ENCODE measurements around the gene TRPM7. TPM values are rescaled to one million over a fixed set of nuclear protein-coding genes. Genes with fewer than 3 reads are reported as not detected.

TRPM7 gene
- total RNA-seq, 4 donors from 2014 or later, result 8.4 to 23.2 (median 12.7) TPM

DNA sequence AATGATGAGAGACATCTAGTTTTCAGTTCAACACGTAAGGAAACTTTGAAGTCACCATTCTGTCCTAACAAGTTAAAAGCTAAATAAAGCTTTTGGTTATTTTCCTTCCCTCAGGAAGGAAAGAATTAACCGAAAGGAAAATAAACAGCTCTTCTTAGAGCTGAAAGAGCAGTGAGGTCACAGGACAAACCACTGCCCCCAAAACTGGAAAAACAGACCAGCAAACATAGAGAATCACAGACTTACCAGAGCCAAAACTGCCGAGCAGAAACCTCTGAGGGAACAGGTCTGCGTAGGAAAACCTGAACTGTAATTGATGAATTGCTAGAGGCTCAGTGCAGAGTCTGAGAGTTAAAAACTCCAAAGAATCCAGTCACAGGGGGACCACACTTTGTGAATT lies 154.8 kb downstream of the TRPM7 start:
- Histone ChIP-seq H3K4me3 (no peak overlapping the region), H3K36me3 (no peaks in the 10 kb centered on the region), H3K9me3 (no peaks in the 10 kb centered on the region), H3K4me1 (no peaks in the 10 kb centered on the region), H3K27me3 (no peaks in the 10 kb centered on the region), H3K27ac (no peak overlapping the region)
- ATAC-seq (no peak), DNase-seq (no peak)
- TF ChIP-seq, protein P1, sequence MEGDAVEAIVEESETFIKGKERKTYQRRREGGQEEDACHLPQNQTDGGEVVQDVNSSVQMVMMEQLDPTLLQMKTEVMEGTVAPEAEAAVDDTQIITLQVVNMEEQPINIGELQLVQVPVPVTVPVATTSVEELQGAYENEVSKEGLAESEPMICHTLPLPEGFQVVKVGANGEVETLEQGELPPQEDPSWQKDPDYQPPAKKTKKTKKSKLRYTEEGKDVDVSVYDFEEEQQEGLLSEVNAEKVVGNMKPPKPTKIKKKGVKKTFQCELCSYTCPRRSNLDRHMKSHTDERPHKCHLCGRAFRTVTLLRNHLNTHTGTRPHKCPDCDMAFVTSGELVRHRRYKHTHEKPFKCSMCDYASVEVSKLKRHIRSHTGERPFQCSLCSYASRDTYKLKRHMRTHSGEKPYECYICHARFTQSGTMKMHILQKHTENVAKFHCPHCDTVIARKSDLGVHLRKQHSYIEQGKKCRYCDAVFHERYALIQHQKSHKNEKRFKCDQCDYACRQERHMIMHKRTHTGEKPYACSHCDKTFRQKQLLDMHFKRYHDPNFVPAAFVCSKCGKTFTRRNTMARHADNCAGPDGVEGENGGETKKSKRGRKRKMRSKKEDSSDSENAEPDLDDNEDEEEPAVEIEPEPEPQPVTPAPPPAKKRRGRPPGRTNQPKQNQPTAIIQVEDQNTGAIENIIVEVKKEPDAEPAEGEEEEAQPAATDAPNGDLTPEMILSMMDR (IDR thresholded peaks at IDR 0.05 in 4 of 5, conservative IDR thresholded peaks at IDR 0.05 in 1 of 5), result no peak
- no peak for TF ChIP-seq POLR2A (IDR thresholded peaks at IDR 0.05)
- in situ Hi-C loops (cut with MboI; ENCODE audit: low sequenced_read_pairs in 4 of 4) (no loop called here), intact Hi-C loops (cut with DNase I; ENCODE audit: low total_unique reads) (no loop called here)

DNA sequence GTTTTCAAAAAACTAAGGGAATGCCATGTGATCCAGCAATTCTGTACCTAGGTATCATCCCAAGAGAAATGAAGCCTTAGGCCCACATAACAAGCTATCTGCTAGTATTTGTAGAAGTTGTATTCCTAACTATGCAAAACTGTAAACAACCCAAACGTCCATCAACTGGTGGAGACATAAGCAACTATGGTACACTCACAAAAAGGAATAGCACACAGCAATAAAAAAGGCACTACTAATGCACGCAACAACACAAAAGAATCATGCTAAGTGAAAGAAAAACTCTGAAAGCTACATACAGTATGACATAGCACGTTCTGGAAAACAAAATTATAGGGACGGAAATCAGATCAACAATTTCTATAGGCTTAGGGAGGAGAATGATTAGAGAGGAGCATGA lies 155.4 kb downstream of the TRPM7 start:
- H3K27ac ChIP-seq, result no peak overlapping the region
- DNase-seq (no peak), ATAC-seq (no peak)
- H3K9me3 ChIP-seq, result no peaks in the 10 kb centered on the region
- H3K4me3 ChIP-seq, result no peak overlapping the region
- TF ChIP-seq, protein P1 (IDR thresholded peaks at IDR 0.05 in 4 of 5, conservative IDR thresholded peaks at IDR 0.05 in 1 of 5), result no peak
- TF ChIP-seq POLR2A (IDR thresholded peaks at IDR 0.05), result no peak
- H3K36me3 ChIP-seq, result no peaks in the 10 kb centered on the region
- intact Hi-C loops (cut with DNase I; ENCODE audit: low total_unique reads), result no loop called here
- in situ Hi-C loops (cut with MboI; ENCODE audit: low sequenced_read_pairs in 4 of 4), result no loop called here
- no peaks in the 10 kb centered on the region for H3K4me1 ChIP-seq
- H3K27me3 ChIP-seq, result no peaks in the 10 kb centered on the region

DNA sequence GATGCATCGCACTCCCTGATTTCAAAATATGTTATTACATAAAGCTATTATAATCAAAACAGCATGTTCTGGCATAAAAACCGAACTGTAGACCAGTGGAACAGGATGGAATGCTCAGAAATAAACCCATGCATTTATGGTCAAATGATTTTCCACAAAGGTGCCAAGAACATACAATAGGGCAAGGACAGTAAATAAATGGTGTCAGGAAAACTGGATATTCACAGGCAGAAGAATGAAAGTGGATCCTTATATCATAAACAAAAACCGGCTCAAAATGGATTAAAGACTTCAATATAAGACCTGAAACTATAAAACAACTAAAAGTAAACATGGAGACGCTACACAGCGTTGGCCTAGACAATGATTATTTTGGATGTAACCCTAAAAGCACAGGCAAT lies 162.7 kb downstream of the TRPM7 start:
- TF ChIP-seq, protein P1 (IDR thresholded peaks at IDR 0.05 in 4 of 5, conservative IDR thresholded peaks at IDR 0.05 in 1 of 5), result no peak
- no peak for TF ChIP-seq POLR2A (IDR thresholded peaks at IDR 0.05)
- no peaks in the 10 kb centered on the region for H3K9me3 ChIP-seq
- in situ Hi-C loops (cut with MboI; ENCODE audit: low sequenced_read_pairs in 4 of 4), result loop anchor here in 1 of 4 donors (25.0 kb wide), 1 partner anchor 112 kb away; the partner anchor contains the start of gene USP8
- H3K36me3 ChIP-seq, result no peaks in the 10 kb centered on the region
- ATAC-seq (no peak), DNase-seq (no peak)
- H3K4me3 ChIP-seq, result no peak overlapping the region
- intact Hi-C loops (cut with DNase I; ENCODE audit: low total_unique reads), result no loop called here
- H3K27ac ChIP-seq, result no peak overlapping the region
- H3K4me1 ChIP-seq, result no peaks in the 10 kb centered on the region
- H3K27me3 ChIP-seq, result no peaks in the 10 kb centered on the region

DNA sequence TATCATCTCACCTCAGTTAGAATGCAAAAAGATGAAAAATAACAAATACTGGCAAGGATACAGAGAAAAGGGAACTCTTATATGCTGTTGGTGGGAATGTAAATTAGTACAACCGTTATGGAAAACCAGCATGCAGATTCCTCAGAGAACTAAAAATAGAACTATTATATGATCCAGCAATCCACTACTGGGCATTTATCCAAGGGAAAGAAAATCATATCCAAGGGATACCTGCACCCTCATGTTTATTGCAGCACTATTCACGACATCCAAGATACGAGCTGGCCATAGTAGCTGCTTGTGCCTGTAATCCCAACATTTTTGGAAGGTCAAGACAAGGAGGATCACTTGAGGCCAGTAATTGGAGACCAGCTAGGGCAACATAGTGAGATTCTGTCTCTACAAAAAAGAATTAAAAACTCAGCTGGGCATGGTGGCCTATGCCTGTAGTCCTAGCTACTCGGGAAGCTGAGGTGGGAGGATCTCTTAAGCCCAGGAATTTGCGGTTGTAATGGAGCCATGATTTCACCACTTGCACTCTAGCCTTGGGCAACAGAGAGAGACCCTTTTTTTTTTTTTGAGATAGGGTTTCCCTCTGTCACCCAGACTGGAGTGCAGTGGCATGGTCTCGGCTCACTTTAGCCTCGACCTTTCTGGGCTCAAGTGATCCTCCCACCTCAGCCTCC lies 166.7 kb downstream of the TRPM7 start:
- ATAC-seq, result no peak
- intact Hi-C loops (cut with DNase I; ENCODE audit: low total_unique reads), result no loop called here
- no peak overlapping the region for H3K27ac ChIP-seq
- H3K4me1 ChIP-seq, result no peaks in the 10 kb centered on the region
- no peak for DNase-seq
- H3K27me3 ChIP-seq, result no peaks in the 10 kb centered on the region
- in situ Hi-C loops (cut with MboI; ENCODE audit: low sequenced_read_pairs in 4 of 4), result loop anchor here in 1 of 4 donors (25.0 kb wide), 1 partner anchor 108 kb away; the partner anchor contains the start of gene USP8
- no peaks in the 10 kb centered on the region for H3K9me3 ChIP-seq
- H3K4me3 ChIP-seq, result no peak overlapping the region
- TF ChIP-seq, protein P1 (IDR thresholded peaks at IDR 0.05 in 4 of 5, conservative IDR thresholded peaks at IDR 0.05 in 1 of 5), result no peak
- TF ChIP-seq POLR2A (IDR thresholded peaks at IDR 0.05), result no peak
- H3K36me3 ChIP-seq, result no peaks in the 10 kb centered on the region

Measured in gastrocnemius medialis (tissue), 4 donors.